HCT116 (cell line): ENCODE data around the gene MAF. TPM values are rescaled to one million over a fixed set of nuclear protein-coding genes. Genes with fewer than 3 reads are reported as not detected.

Experiments
- ATAC-seq: fragments of 200-7000 bp; cut with Tn5 transposase; 2 replicates; pipeline ENCODE4 v1.9.1; 2020; ENCODE audit warnings: mild to moderate bottlenecking, moderate library complexity
- BruUV-seq: library from RNA; stranded (reverse); fragments of 400-500 nt; replicated peaks from 2 replicates; lab custom pipeline; 2021; lab: Mats Ljungman, UMichigan
- CTCF ChIA-PET: fragments of 300-600 bp; sonication (Branson Sonifier 250); formaldehyde crosslinking; loops from one replicate; lab custom pipeline; 2021; ENCODE audit warnings: antibody characterized with exemption; lab: Charles Lee
- POLR2A ChIA-PET: fragments of 300-600, 350-600 bp; sonication (Branson Sonifier 250); formaldehyde crosslinking; loops from one replicate; lab custom pipeline; 2021; ENCODE audit warnings: antibody characterized with exemption; lab: Charles Lee
- RAD21 ChIA-PET, 2 experiments: fragments of 300-600 bp; sonication (Branson Sonifier 250); formaldehyde crosslinking; loops; one replicate each; lab custom pipeline; 2023; ENCODE audit warnings: low total read pairs in 2 of 2; ENCODE audit not compliant: uncharacterized antibody in 2 of 2, unreplicated experiment in 2 of 2, low non-redundant PET in 1 of 2; lab: Charles Lee
- DNase-seq: peaks from one replicate; pipeline ENCODE4 v3.0.0-alpha.2; 2010; ENCODE audit warnings: low read depth, low spot score
- H2AFZ ChIP-seq: fragments of 200-600 bp; shearing (Covaris generic), sonication (generic); 2 replicates; pipeline ENCODE4 v1.6.1; 2017; ENCODE audit warnings: low read depth, mixed run types, mixed read lengths, antibody characterized with exemption, low read length; ENCODE audit not compliant: poor library complexity, severe bottlenecking
- H3K27ac ChIP-seq: 2 replicates; pipeline ENCODE4 v1.5.1; 2012; ENCODE audit warnings: low read depth, low read length
- H3K27me3 ChIP-seq: fragments of 200-600 bp; sonication (generic); 2 replicates; pipeline ENCODE4 v1.6.1; 2016; ENCODE audit warnings: mixed run types, low read length, mixed read lengths; ENCODE audit not compliant: insufficient read depth
- H3K36me3 ChIP-seq, 2 experiments: fragments of 200-500 bp in 1 of 2; fragments of 200-600 bp in 1 of 2; sonication (Bioruptor generic) in 1 of 2; sonication (generic) in 1 of 2; 2 replicates each; pipeline versions ENCODE4 v1.5.1 to v1.6.1; 2014 to 2016; ENCODE audit warnings: low read length in 2 of 2, inconsistent platforms in 1 of 2, mixed read lengths in 1 of 2, mixed run types in 1 of 2; ENCODE audit not compliant: insufficient read depth in 2 of 2, control insufficient read depth in 1 of 2
- H3K4me1 ChIP-seq, 2 experiments: fragments of 200-600 bp in 1 of 2; sonication (generic) in 1 of 2; 2 replicates each; pipeline versions ENCODE4 v1.5.1 to v1.6.1; 2012 to 2017; ENCODE audit warnings: low read length in 2 of 2, inconsistent platforms in 1 of 2, mild to moderate bottlenecking in 1 of 2, mixed read lengths in 1 of 2, mixed run types in 1 of 2, moderate library complexity in 1 of 2; ENCODE audit not compliant: insufficient read depth in 2 of 2, control insufficient read depth in 1 of 2
- H3K4me2 ChIP-seq: fragments of 200-600 bp; sonication (generic); 2 replicates; pipeline ENCODE4 v1.6.1; 2017; ENCODE audit warnings: mixed run types, low read length, mixed read lengths
- H3K4me3 ChIP-seq, 2 experiments: fragments of 200-600 bp in 1 of 2; sonication (generic) in 1 of 2; replicated peaks in 1 of 2; 2 replicates each; pipeline ENCODE4 v1.5.1; 2011 to 2016; ENCODE audit warnings: low read length in 2 of 2, control low read depth in 1 of 2, low read depth in 1 of 2, mild to moderate bottlenecking in 1 of 2, mixed read lengths in 1 of 2, mixed run types in 1 of 2
- H3K79me2 ChIP-seq: fragments of 200-600 bp; sonication (generic); 2 replicates; pipeline ENCODE4 v1.6.1; 2017; ENCODE audit warnings: mild to moderate bottlenecking, mixed run types, low read length, moderate library complexity, mixed read lengths; ENCODE audit not compliant: insufficient read depth
- H3K9ac ChIP-seq: fragments of 200-600 bp; sonication (generic); 2 replicates; pipeline ENCODE4 v1.6.1; 2016; ENCODE audit warnings: low read length, mixed read lengths
- H3K9me2 ChIP-seq: fragments of 200-600 bp; sonication (generic), shearing (Covaris generic); 2 replicates; pipeline ENCODE4 v1.6.1; 2017; ENCODE audit warnings: mixed run types, mild to moderate bottlenecking, moderate library complexity; ENCODE audit not compliant: insufficient read depth
- H3K9me3 ChIP-seq, 2 experiments: fragments of 200-500 bp in 1 of 2; fragments of 200-600 bp in 1 of 2; sonication (Bioruptor generic) in 1 of 2; sonication (generic) in 1 of 2; 2 replicates each; pipeline ENCODE4 v1.6.1; 2014 to 2017; ENCODE audit warnings: low read length in 2 of 2, mixed read lengths in 2 of 2, inconsistent platforms in 1 of 2, low read depth in 1 of 2, mild to moderate bottlenecking in 1 of 2, mixed run types in 1 of 2, moderate library complexity in 1 of 2; ENCODE audit not compliant: control insufficient read depth in 1 of 2, insufficient read depth in 1 of 2
- H4K20me1 ChIP-seq: fragments of 200-600 bp; sonication (generic), shearing (Covaris generic); 2 replicates; pipeline ENCODE4 v1.6.1; 2017; ENCODE audit warnings: mixed run types, mild to moderate bottlenecking, moderate library complexity; ENCODE audit not compliant: insufficient read depth
- CBX3 ChIP-seq: IDR thresholded peaks from 2 replicates; pipeline ENCODE4 v1.6.1; 2012; ENCODE audit warnings: low read depth
- CEBPB ChIP-seq: IDR thresholded peaks from 2 replicates; pipeline ENCODE4 v1.6.1; 2012; ENCODE audit warnings: low read depth
- EGR1 ChIP-seq: IDR thresholded peaks from 2 replicates; pipeline ENCODE4 v1.6.1; 2012; ENCODE audit warnings: low read depth
- ELF1 ChIP-seq: IDR thresholded peaks from 2 replicates; pipeline ENCODE4 v1.6.1; 2012; ENCODE audit warnings: low read depth, borderline replicate concordance
- EZH2phosphoT487 ChIP-seq: fragments of 200-600 bp; IDR thresholded peaks from 2 replicates; pipeline ENCODE4 v1.6.1; 2018; ENCODE audit warnings: antibody characterized with exemption, borderline replicate concordance
- POLR2A ChIP-seq: IDR thresholded peaks from 2 replicates; pipeline ENCODE4 v1.7.0; 2011; ENCODE audit warnings: borderline replicate concordance; ENCODE audit not compliant: insufficient read depth, insufficient read length; ENCODE audit errors: extremely low read depth
- POLR2AphosphoS5 ChIP-seq: IDR thresholded peaks from 2 replicates; pipeline ENCODE4 v1.6.1; 2011; ENCODE audit warnings: mild to moderate bottlenecking, low read depth, low read length, moderate library complexity
- RAD21 ChIP-seq: IDR thresholded peaks from 2 replicates; pipeline ENCODE4 v1.6.1; 2012; ENCODE audit warnings: low read depth, mild to moderate bottlenecking
- SIN3A ChIP-seq: IDR thresholded peaks from 2 replicates; pipeline ENCODE4 v1.6.1; 2012; ENCODE audit warnings: low read depth
- SP1 ChIP-seq: IDR thresholded peaks from 2 replicates; pipeline ENCODE4 v1.6.1; 2012; ENCODE audit warnings: low read depth
- SRF ChIP-seq: IDR thresholded peaks from 2 replicates; pipeline ENCODE4 v1.6.1; 2012; ENCODE audit warnings: low read depth
- TCF7L2 ChIP-seq: IDR thresholded peaks from 2 replicates; pipeline ENCODE4 v1.7.0; 2011; ENCODE audit warnings: borderline replicate concordance, inconsistent platforms; ENCODE audit not compliant: insufficient read depth, insufficient read length; ENCODE audit errors: extremely low read depth
- YY1 ChIP-seq: IDR thresholded peaks from 2 replicates; pipeline ENCODE4 v1.6.1; 2011; ENCODE audit warnings: low read length, low read depth, moderate library complexity, mild to moderate bottlenecking; ENCODE audit not compliant: insufficient replicate concordance; ENCODE audit errors: extremely low read depth
- intact Hi-C: fragments of 100-400 bp; cut with micrococcal nuclease; formaldehyde crosslinking; loops from 2 replicates; pipeline ENCODE4 v1.10.0; 2022
- total RNA-seq: library from RNA; stranded (reverse); gene quantifications from one replicate; pipeline ENCODE4 v1.2.1, GENCODE V29; 2021; ENCODE audit not compliant: unreplicated experiment
- TF ChIP-seq, protein P1 (sequence below): IDR thresholded peaks from 2 replicates; pipeline ENCODE4 v1.6.1; 2012
- TF ChIP-seq, protein P2 (sequence below): IDR thresholded peaks from 2 replicates; pipeline ENCODE4 v1.6.1; 2012; ENCODE audit warnings: low read depth
- TF ChIP-seq, protein P3 (sequence below), 3 experiments: fragments of 200-600 bp in 1 of 3; sonication (generic) in 1 of 3; IDR thresholded peaks in 2 of 3; conservative IDR thresholded peaks in 1 of 3; 2 replicates each; pipeline ENCODE4 v1.5.1; 2012 to 2017; ENCODE audit warnings: low read depth in 2 of 3, low read length in 2 of 3, antibody characterized with exemption in 1 of 3, borderline replicate concordance in 1 of 3, control low read depth in 1 of 3, mild to moderate bottlenecking in 1 of 3, mixed read lengths in 1 of 3, mixed run types in 1 of 3, moderate library complexity in 1 of 3; ENCODE audit not compliant: insufficient read depth in 1 of 3

Gene MAF
- total RNA-seq, 1 experiment from 2014 or later = 0.27 TPM

DNA sequence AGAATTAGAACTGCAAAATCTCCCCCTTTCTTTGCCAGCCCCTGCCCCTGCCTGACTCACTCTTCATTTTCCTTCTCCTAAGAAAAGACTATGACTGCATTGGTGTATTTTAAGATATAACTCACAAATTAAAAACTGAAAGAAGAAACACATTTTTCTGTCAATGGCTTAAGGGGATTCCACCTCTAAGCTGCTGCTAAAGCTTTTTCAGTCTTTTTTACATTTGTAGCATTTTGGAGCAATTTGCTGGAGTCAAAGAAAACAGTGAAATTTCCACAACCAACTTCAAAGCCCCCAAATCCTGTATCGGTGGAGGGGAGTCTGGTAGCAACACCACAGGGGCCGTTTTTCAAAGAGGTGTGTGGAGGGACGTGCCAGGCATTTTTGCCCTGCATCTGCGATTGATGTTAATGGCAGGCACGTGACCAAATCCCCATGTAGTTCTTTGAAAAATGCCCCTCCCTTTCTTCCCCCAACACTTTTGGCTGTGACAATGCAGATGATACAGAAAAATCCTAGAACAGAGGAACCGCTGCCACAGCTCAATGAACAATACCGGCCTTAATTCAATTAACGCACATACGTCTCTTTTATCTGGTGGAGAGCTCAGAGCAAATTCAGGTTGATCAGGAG is 28.5 kb downstream of the MAF start (continued):
- TF ChIP-seq SRF (no peak), EGR1 (no peak), POLR2AphosphoS5 (no peak), TCF7L2 (no peak), RAD21 (no peak), ELF1 (no peak), POLR2A (no peak), CEBPB (no peak), EZH2phosphoT487 (no peak)
- TF ChIP-seq, protein P1, sequence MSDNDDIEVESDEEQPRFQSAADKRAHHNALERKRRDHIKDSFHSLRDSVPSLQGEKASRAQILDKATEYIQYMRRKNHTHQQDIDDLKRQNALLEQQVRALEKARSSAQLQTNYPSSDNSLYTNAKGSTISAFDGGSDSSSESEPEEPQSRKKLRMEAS = no peak

DNA sequence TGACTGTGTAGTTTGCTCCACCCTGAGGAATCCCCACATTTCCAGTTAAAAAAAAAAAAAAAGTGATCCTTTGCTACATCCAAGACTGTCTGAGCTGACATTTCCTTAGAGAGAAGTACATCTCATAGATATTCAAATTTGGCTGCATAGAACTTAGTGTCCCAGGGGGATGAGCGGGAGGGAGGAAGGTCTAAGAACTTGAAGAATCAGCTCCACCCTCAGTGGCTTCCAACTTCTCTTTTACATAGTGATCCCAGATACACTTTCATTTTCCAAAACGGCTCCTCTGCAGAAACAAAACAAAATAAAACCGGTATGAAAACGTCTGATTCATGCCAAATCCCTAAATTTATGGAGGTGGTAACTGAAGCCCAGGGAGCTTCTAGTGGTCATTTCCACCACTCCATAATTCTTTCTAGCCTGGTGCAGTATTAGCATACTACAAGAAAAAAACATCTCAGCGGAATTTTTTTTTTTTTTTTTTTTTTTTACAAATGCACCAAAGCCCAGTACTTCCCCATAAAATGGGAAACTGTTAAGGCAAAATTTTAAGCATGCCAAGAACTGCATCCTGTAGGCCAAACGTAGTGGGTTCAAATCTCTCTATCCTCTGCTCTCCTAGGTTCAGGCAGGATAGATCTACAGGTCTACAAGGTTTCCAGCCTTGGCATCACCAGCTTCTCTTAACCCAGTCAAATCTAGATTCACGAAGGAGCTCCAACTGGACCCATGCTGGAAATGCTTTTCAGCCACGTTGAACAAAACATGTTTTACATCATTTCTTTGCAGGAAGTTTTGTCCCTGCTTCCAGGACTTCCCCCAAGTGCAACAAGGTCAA is 29.3 kb downstream of the MAF start:
- Histone ChIP-seq H3K4me1 (no peaks in the 10 kb centered on the region), H3K27me3 (no peaks in the 10 kb centered on the region), H3K9me2 (no peaks in the 10 kb centered on the region), H3K9ac (no peak overlapping the region), H3K4me2 (no peak overlapping the region), H3K79me2 (no peaks in the 10 kb centered on the region), H3K9me3 (peaks cover 14 to 39% of the 10 kb centered on the region in 2 experiments; a peak in 2 of 4 replicates), H2AFZ (no peak overlapping the region), H3K27ac (no peak overlapping the region), H4K20me1 (no peaks in the 10 kb centered on the region), H3K36me3 (no peaks in the 10 kb centered on the region), H3K4me3 (no peak overlapping the region)
- ChIA-PET RAD21 (no interaction called here), POLR2A (no interaction called here), CTCF (no interaction called here)
- intact Hi-C loops = no loop called here
- ATAC-seq = no peak
- no TSS peak for BruUV-seq
- no peak for DNase-seq
- TF ChIP-seq, protein P2, sequence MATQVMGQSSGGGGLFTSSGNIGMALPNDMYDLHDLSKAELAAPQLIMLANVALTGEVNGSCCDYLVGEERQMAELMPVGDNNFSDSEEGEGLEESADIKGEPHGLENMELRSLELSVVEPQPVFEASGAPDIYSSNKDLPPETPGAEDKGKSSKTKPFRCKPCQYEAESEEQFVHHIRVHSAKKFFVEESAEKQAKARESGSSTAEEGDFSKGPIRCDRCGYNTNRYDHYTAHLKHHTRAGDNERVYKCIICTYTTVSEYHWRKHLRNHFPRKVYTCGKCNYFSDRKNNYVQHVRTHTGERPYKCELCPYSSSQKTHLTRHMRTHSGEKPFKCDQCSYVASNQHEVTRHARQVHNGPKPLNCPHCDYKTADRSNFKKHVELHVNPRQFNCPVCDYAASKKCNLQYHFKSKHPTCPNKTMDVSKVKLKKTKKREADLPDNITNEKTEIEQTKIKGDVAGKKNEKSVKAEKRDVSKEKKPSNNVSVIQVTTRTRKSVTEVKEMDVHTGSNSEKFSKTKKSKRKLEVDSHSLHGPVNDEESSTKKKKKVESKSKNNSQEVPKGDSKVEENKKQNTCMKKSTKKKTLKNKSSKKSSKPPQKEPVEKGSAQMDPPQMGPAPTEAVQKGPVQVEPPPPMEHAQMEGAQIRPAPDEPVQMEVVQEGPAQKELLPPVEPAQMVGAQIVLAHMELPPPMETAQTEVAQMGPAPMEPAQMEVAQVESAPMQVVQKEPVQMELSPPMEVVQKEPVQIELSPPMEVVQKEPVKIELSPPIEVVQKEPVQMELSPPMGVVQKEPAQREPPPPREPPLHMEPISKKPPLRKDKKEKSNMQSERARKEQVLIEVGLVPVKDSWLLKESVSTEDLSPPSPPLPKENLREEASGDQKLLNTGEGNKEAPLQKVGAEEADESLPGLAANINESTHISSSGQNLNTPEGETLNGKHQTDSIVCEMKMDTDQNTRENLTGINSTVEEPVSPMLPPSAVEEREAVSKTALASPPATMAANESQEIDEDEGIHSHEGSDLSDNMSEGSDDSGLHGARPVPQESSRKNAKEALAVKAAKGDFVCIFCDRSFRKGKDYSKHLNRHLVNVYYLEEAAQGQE = no peak
- TF ChIP-seq SP1 (no peak), EZH2phosphoT487 (no peak), CEBPB (no peak), POLR2AphosphoS5 (no peak), SIN3A (no peak), CBX3 (no peak), YY1 (no peak)
- TF ChIP-seq, protein P3, sequence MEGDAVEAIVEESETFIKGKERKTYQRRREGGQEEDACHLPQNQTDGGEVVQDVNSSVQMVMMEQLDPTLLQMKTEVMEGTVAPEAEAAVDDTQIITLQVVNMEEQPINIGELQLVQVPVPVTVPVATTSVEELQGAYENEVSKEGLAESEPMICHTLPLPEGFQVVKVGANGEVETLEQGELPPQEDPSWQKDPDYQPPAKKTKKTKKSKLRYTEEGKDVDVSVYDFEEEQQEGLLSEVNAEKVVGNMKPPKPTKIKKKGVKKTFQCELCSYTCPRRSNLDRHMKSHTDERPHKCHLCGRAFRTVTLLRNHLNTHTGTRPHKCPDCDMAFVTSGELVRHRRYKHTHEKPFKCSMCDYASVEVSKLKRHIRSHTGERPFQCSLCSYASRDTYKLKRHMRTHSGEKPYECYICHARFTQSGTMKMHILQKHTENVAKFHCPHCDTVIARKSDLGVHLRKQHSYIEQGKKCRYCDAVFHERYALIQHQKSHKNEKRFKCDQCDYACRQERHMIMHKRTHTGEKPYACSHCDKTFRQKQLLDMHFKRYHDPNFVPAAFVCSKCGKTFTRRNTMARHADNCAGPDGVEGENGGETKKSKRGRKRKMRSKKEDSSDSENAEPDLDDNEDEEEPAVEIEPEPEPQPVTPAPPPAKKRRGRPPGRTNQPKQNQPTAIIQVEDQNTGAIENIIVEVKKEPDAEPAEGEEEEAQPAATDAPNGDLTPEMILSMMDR (IDR thresholded peaks at IDR 0.05 in 2 of 3, conservative IDR thresholded peaks at IDR 0.05 in 1 of 3; ENCODE audit: borderline replicate concordance in 1 of 3, insufficient read depth in 1 of 3, low read depth in 2 of 3, low read length in 2 of 3) = no peak
